Kidney glomerular epithelial cell (primary cell): ENCODE results near the gene IGFBPL1.
"Not testable (repeated sequence)": the region's sequence is repeated elsewhere in the genome, so short reads cannot be mapped to it uniquely, and the experiment has no call there.

Experiments
- DNase-seq: peaks from one replicate; lab custom pipeline; 2025; lab: John Stamatoyannopoulos, UW

The IGFBPL1 gene

GRCh38 chr9:38377336-38378083 lies 46.7 kb downstream of the IGFBPL1 start:
- DNase-seq = not testable (repeated sequence)

GRCh38 chr9:38376021-38376670 lies 48.1 kb downstream of the IGFBPL1 start:
- no peak for DNase-seq

GRCh38 chr9:38375572-38375963 lies 48.7 kb downstream of the IGFBPL1 start:
- no peak for DNase-seq

GRCh38 chr9:38374847-38375571 lies 49.2 kb downstream of the IGFBPL1 start:
- DNase-seq = no peak

- no peak for DNase-seq
Observed at GRCh38 chr9:38373679-38374078, 50.6 kb downstream of the IGFBPL1 start.

GRCh38 chr9:38372762-38373619 lies 51.3 kb downstream of the IGFBPL1 start:
- no peak for DNase-seq

- peak; percentile 56 for DNase-seq
Observed at GRCh38 chr9:38371495-38371894, 52.8 kb downstream of the IGFBPL1 start.

- DNase-seq = no peak
Observed at GRCh38 chr9:38370176-38370575, 54.1 kb downstream of the IGFBPL1 start.

GRCh38 chr9:38368731-38369130 lies 55.5 kb downstream of the IGFBPL1 start:
- no peak for DNase-seq

- DNase-seq = no peak
Observed at GRCh38 chr9:38367898-38368297, 56.4 kb downstream of the IGFBPL1 start.

- DNase-seq = no peak
Observed at GRCh38 chr9:38363589-38363925, 60.7 kb downstream of the IGFBPL1 start.

- peak; percentile 73 for DNase-seq
Observed at GRCh38 chr9:38362852-38363588, 61.2 kb downstream of the IGFBPL1 start.

GRCh38 chr9:38361473-38361850 lies 62.8 kb downstream of the IGFBPL1 start:
- no peak for DNase-seq

- DNase-seq = no peak
Observed at GRCh38 chr9:38360839-38361472, 63.3 kb downstream of the IGFBPL1 start.

GRCh38 chr9:38359689-38360385 lies 64.4 kb downstream of the IGFBPL1 start:
- no peak for DNase-seq

GRCh38 chr9:38359297-38359653 lies 65.0 kb downstream of the IGFBPL1 start:
- no peak for DNase-seq

- DNase-seq = peak; percentile 64
Observed at GRCh38 chr9:38358390-38359296, 65.6 kb downstream of the IGFBPL1 start.

- no peak for DNase-seq
Observed at GRCh38 chr9:38357350-38358114, 66.7 kb downstream of the IGFBPL1 start.

GRCh38 chr9:38356851-38357250 lies 67.4 kb downstream of the IGFBPL1 start:
- no peak for DNase-seq
